GM23338 (cell line): ENCODE data around the gene OR51A7. TPM values are rescaled to one million over a fixed set of nuclear protein-coding genes. Genes with fewer than 3 reads are reported as not detected.

Experiments
- ATAC-seq: fragments of 200-7000 bp; cut with Tn5 transposase; 3 replicates; pipeline ENCODE4 v1.9.1; 2020
- DNase-seq: peaks from one replicate; pipeline ENCODE4 v3.0.0-alpha.2; 2015; ENCODE audit warnings: low spot score
- H2AFZ ChIP-seq: fragments of 200-600 bp; sonication (generic); 2 replicates; pipeline ENCODE4 v1.8.0; 2016; ENCODE audit warnings: antibody characterized with exemption, mild to moderate bottlenecking, moderate library complexity
- H3F3A ChIP-seq: fragments of 200-600 bp; sonication (generic); replicated peaks from 2 replicates; pipeline ENCODE4 v1.8.0; 2017; ENCODE audit warnings: antibody characterized with exemption, mixed run types, low read depth
- H3K27ac ChIP-seq: fragments of 200-600 bp; sonication (generic); 2 replicates; pipeline ENCODE4 v1.6.1; 2016; ENCODE audit warnings: low read depth
- H3K27me3 ChIP-seq: fragments of 200-600 bp; sonication (generic); 2 replicates; pipeline ENCODE4 v1.8.0; 2016; ENCODE audit warnings: mild to moderate bottlenecking, mixed run types, moderate library complexity; ENCODE audit not compliant: insufficient read depth
- H3K36me3 ChIP-seq: fragments of 200-600 bp; sonication (generic); 2 replicates; pipeline ENCODE4 v1.8.0; 2016; ENCODE audit warnings: mild to moderate bottlenecking; ENCODE audit not compliant: insufficient read depth
- H3K4me1 ChIP-seq: fragments of 200-600 bp; sonication (generic); 2 replicates; pipeline ENCODE4 v1.8.0; 2016; ENCODE audit warnings: mild to moderate bottlenecking, moderate library complexity; ENCODE audit not compliant: insufficient read depth
- H3K4me2 ChIP-seq: fragments of 200-600 bp; sonication (generic); 2 replicates; pipeline ENCODE4 v1.7.1; 2017; ENCODE audit warnings: mixed run types
- H3K4me3 ChIP-seq: fragments of 200-600 bp; sonication (generic); 2 replicates; pipeline ENCODE4 v1.6.1; 2016; ENCODE audit warnings: mixed run types
- H3K79me2 ChIP-seq: fragments of 200-600 bp; sonication (generic); replicated peaks from 2 replicates; pipeline ENCODE4 v1.8.0; 2017; ENCODE audit warnings: mild to moderate bottlenecking; ENCODE audit not compliant: insufficient read depth
- H3K9me2 ChIP-seq: fragments of 200-600 bp; sonication (generic); 2 replicates; pipeline ENCODE4 v1.8.0; 2017; ENCODE audit not compliant: insufficient read depth
- H4K20me1 ChIP-seq: fragments of 200-600 bp; sonication (generic); replicated peaks from 2 replicates; pipeline ENCODE4 v1.8.0; 2017; ENCODE audit warnings: mild to moderate bottlenecking; ENCODE audit not compliant: insufficient read depth
- H3K27ac Mint-ChIP-seq: 2 replicates; pipeline ENCODE4 v1.8.0; 2020; ENCODE audit warnings: inconsistent platforms, mild to moderate bottlenecking, moderate library complexity, mixed read lengths
- H3K27me3 Mint-ChIP-seq: 3 replicates; pipeline ENCODE4 v1.8.0; 2022; ENCODE audit warnings: low read depth, mild to moderate bottlenecking, moderate library complexity, mixed read lengths, inconsistent platforms; ENCODE audit not compliant: insufficient read depth, poor library complexity
- H3K36me3 Mint-ChIP-seq: 3 replicates; pipeline ENCODE4 v1.8.0; 2021; ENCODE audit warnings: low read depth, mild to moderate bottlenecking, inconsistent platforms, moderate library complexity, mixed read lengths
- H3K4me1 Mint-ChIP-seq: 3 replicates; pipeline ENCODE4 v1.8.0; 2020; ENCODE audit warnings: mild to moderate bottlenecking, inconsistent platforms, mixed read lengths
- H3K4me3 Mint-ChIP-seq: 3 replicates; pipeline ENCODE4 v1.8.0; 2021; ENCODE audit warnings: moderate library complexity, mild to moderate bottlenecking, inconsistent platforms, mixed read lengths
- H3K9me3 Mint-ChIP-seq: 3 replicates; pipeline ENCODE4 v1.8.0; 2020; ENCODE audit warnings: moderate library complexity, mild to moderate bottlenecking, inconsistent platforms, mixed read lengths
- EZH2 ChIP-seq: fragments of 200-600 bp; sonication (generic); IDR thresholded peaks from one replicate; pipeline ENCODE4 v1.8.0; 2017; ENCODE audit warnings: antibody characterized with exemption, mild to moderate bottlenecking, low read depth; ENCODE audit not compliant: unreplicated experiment
- EZH2phosphoT487 ChIP-seq: fragments of 200-600 bp; sonication (generic); IDR thresholded peaks from one replicate; pipeline ENCODE4 v1.8.1; 2018; ENCODE audit warnings: antibody characterized with exemption; ENCODE audit not compliant: unreplicated experiment
- JUNB ChIP-seq: IDR thresholded peaks from one replicate; pipeline ENCODE4 v1.6.1; 2016; ENCODE audit warnings: antibody characterized with exemption; ENCODE audit not compliant: unreplicated experiment
- NANOG ChIP-seq: IDR thresholded peaks from 2 replicates; pipeline ENCODE4 v1.6.1; 2016; ENCODE audit warnings: antibody characterized with exemption, borderline replicate concordance
- ZNF331 ChIP-seq: fragments of 250-450 bp; sonication (Bioruptor Pico); IDR thresholded peaks from 2 replicates; pipeline ENCODE4 v1.5.0; 2020; ENCODE audit warnings: low read depth, mild to moderate bottlenecking, moderate library complexity
- polyA plus RNA-seq: library from polyadenylated mRNA; unstranded; fragments of >200 nt; fragmentation: Nextera tagmentation; extraction: Ambion mirVana; gene quantifications from 2 replicates; pipeline ENCODE4 v1.2.1, GENCODE V29; 2016
- total RNA-seq: library from RNA; depleted of rRNA; stranded (reverse); fragments of >200 nt; shearing (Covaris generic); gene quantifications from 2 replicates; pipeline ENCODE4 v1.2.3, GENCODE V29; 2014
- TF ChIP-seq, protein P1 (sequence below), 2 experiments: fragments of 200-600 bp in 1 of 2; sonication (generic) in 1 of 2; conservative IDR thresholded peaks; 2 replicates each; pipeline versions ENCODE4 v1.5.1 to v1.6.1; 2016 to 2017; ENCODE audit warnings: antibody characterized with exemption in 2 of 2, low read depth in 2 of 2, mild to moderate bottlenecking in 2 of 2, moderate library complexity in 1 of 2
- TF ChIP-seq, protein P2 (sequence below): fragments of 250-450 bp; sonication (Bioruptor Pico); IDR thresholded peaks from 2 replicates; pipeline ENCODE4 v1.5.0; 2020; ENCODE audit warnings: mild to moderate bottlenecking, moderate library complexity
- TF ChIP-seq, protein P3 (sequence below): IDR thresholded peaks from 2 replicates; pipeline ENCODE4 v1.6.1; 2016; ENCODE audit warnings: antibody characterized with exemption

Gene OR51A7
- total and polyA plus RNA-seq, 2 experiments from 2014 or later, result not detected

DNA sequence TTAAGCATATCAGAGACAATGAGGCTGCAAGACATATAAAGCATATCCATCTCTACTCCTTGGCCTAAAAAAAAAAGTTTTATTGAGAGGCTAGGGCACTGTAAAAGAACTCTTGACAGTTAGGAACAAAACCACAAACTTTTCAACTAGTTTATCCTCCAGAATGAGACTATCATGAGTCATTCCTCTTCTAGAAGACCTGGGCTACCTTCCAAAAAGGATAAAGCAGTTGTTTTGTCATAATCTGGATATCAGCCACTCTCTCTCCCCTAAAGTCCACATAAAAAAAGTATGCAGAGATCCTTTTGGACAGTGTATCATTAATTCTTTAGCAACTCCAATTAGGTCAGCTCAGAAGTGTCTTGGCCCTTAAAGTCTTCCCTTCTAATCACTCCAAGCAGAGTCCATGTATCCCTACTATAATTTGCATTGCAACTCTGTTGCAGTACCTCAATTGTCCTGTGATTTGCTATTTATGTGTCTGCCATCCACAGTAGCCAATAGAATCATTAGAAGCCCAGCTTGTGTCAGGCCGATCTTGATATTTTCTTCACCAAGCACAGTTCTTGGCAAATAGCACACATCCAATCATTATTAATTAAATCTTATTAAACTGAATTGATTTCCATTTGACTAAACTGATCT, 11.5 kb upstream of the OR51A7 start:
- no peaks in the 10 kb centered on the region for H3K27me3 ChIP-seq
- peaks cover 7% of the 10 kb centered on the region for H3K9me2 ChIP-seq
- TF ChIP-seq, protein P1, sequence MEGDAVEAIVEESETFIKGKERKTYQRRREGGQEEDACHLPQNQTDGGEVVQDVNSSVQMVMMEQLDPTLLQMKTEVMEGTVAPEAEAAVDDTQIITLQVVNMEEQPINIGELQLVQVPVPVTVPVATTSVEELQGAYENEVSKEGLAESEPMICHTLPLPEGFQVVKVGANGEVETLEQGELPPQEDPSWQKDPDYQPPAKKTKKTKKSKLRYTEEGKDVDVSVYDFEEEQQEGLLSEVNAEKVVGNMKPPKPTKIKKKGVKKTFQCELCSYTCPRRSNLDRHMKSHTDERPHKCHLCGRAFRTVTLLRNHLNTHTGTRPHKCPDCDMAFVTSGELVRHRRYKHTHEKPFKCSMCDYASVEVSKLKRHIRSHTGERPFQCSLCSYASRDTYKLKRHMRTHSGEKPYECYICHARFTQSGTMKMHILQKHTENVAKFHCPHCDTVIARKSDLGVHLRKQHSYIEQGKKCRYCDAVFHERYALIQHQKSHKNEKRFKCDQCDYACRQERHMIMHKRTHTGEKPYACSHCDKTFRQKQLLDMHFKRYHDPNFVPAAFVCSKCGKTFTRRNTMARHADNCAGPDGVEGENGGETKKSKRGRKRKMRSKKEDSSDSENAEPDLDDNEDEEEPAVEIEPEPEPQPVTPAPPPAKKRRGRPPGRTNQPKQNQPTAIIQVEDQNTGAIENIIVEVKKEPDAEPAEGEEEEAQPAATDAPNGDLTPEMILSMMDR (conservative IDR thresholded peaks at IDR 0.05; ENCODE audit: low read depth in 2 of 2), result no peak
- no peak for TF ChIP-seq JUNB
- no peak for TF ChIP-seq ZNF331 (CRISPR knock-in tag)
- TF ChIP-seq NANOG, result no peak
- no peaks in the 10 kb centered on the region for H3K79me2 ChIP-seq
- H3F3A ChIP-seq, result no peaks in the 10 kb centered on the region
- H3K36me3 ChIP-seq, result no peaks in the 10 kb centered on the region
- no peaks in the 10 kb centered on the region for H3K4me1 ChIP-seq
- no peak overlapping the region for H3K27ac ChIP-seq
- Mint-ChIP-seq H3K9me3 (no peaks in the 10 kb centered on the region), H3K27ac (no peak overlapping the region), H3K4me1 (no peaks in the 10 kb centered on the region), H3K4me3 (no peak overlapping the region), H3K36me3 (no peaks in the 10 kb centered on the region), H3K27me3 (no peaks in the 10 kb centered on the region)
- peak; percentile 16 for DNase-seq
- no peaks in the 10 kb centered on the region for H4K20me1 ChIP-seq
- H3K4me2 ChIP-seq, result no peak overlapping the region
- H2AFZ ChIP-seq, result no peak overlapping the region
- ATAC-seq, result peak; percentile 52
- H3K4me3 ChIP-seq, result no peak overlapping the region

DNA sequence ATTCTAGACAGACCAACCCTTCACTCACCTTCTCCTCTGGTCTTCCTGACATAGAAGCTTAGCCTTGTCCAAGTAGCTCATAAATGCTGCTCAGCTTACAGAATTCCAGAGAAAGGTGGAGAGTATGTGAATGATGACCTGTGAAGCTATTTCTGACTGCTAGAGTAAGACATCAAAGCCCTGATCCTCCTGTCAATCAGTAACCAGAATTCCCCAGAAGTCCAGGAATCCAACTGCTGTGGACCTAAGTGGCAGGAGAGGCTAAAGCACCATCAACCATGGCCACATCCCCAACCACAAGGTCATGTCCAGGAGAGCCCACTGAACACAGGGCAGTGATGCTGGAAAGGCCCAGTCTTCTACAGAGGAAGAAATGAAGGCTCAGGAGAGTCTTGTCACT, 13.0 kb downstream of the OR51A7 start:
- no peaks in the 10 kb centered on the region for H3K9me3 Mint-ChIP-seq
- H3K4me3 Mint-ChIP-seq, result no peak overlapping the region
- H3F3A ChIP-seq, result no peaks in the 10 kb centered on the region
- no peaks in the 10 kb centered on the region for H3K4me1 Mint-ChIP-seq
- no peak overlapping the region for H3K4me3 ChIP-seq
- no peak overlapping the region for H2AFZ ChIP-seq
- H3K9me2 ChIP-seq, result no peaks in the 10 kb centered on the region; the same call in 1 of the 2 replicates
- no peaks in the 10 kb centered on the region for H3K4me1 ChIP-seq
- no peak overlapping the region for H3K27ac Mint-ChIP-seq
- H4K20me1 ChIP-seq, result no peaks in the 10 kb centered on the region
- H3K27me3 Mint-ChIP-seq, result no peaks in the 10 kb centered on the region
- no peaks in the 10 kb centered on the region for H3K79me2 ChIP-seq
- no peaks in the 10 kb centered on the region for H3K36me3 ChIP-seq
- no peak overlapping the region for H3K27ac ChIP-seq
- no peaks in the 10 kb centered on the region for H3K27me3 ChIP-seq
- H3K4me2 ChIP-seq, result no peak overlapping the region
- DNase-seq (no peak), ATAC-seq (no peak)
- no peaks in the 10 kb centered on the region for H3K36me3 Mint-ChIP-seq
- TF ChIP-seq EZH2phosphoT487, result no peak
- TF ChIP-seq, protein P2, sequence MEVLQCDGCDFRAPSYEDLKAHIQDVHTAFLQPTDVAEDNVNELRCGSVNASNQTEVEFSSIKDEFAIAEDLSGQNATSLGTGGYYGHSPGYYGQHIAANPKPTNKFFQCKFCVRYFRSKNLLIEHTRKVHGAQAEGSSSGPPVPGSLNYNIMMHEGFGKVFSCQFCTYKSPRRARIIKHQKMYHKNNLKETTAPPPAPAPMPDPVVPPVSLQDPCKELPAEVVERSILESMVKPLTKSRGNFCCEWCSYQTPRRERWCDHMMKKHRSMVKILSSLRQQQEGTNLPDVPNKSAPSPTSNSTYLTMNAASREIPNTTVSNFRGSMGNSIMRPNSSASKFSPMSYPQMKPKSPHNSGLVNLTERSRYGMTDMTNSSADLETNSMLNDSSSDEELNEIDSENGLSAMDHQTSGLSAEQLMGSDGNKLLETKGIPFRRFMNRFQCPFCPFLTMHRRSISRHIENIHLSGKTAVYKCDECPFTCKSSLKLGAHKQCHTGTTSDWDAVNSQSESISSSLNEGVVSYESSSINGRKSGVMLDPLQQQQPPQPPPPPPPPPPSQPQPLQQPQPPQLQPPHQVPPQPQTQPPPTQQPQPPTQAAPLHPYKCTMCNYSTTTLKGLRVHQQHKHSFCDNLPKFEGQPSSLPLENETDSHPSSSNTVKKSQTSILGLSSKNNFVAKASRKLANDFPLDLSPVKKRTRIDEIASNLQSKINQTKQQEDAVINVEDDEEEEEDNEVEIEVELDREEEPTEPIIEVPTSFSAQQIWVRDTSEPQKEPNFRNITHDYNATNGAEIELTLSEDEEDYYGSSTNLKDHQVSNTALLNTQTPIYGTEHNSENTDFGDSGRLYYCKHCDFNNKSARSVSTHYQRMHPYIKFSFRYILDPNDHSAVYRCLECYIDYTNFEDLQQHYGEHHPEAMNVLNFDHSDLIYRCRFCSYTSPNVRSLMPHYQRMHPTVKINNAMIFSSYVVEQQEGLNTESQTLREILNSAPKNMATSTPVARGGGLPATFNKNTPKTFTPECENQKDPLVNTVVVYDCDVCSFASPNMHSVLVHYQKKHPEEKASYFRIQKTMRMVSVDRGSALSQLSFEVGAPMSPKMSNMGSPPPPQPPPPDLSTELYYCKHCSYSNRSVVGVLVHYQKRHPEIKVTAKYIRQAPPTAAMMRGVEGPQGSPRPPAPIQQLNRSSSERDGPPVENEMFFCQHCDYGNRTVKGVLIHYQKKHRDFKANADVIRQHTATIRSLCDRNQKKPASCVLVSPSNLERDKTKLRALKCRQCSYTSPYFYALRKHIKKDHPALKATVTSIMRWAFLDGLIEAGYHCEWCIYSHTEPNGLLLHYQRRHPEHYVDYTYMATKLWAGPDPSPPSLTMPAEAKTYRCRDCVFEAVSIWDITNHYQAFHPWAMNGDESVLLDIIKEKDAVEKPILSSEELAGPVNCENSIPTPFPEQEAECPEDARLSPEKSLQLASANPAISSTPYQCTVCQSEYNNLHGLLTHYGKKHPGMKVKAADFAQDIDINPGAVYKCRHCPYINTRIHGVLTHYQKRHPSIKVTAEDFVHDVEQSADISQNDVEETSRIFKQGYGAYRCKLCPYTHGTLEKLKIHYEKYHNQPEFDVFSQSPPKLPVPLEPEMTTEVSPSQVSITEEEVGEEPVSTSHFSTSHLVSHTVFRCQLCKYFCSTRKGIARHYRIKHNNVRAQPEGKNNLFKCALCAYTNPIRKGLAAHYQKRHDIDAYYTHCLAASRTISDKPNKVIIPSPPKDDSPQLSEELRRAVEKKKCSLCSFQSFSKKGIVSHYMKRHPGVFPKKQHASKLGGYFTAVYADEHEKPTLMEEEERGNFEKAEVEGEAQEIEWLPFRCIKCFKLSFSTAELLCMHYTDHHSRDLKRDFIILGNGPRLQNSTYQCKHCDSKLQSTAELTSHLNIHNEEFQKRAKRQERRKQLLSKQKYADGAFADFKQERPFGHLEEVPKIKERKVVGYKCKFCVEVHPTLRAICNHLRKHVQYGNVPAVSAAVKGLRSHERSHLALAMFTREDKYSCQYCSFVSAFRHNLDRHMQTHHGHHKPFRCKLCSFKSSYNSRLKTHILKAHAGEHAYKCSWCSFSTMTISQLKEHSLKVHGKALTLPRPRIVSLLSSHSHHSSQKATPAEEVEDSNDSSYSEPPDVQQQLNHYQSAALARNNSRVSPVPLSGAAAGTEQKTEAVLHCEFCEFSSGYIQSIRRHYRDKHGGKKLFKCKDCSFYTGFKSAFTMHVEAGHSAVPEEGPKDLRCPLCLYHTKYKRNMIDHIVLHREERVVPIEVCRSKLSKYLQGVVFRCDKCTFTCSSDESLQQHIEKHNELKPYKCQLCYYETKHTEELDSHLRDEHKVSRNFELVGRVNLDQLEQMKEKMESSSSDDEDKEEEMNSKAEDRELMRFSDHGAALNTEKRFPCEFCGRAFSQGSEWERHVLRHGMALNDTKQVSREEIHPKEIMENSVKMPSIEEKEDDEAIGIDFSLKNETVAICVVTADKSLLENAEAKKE (CRISPR knock-in tag), result no peak
- TF ChIP-seq, protein P3, sequence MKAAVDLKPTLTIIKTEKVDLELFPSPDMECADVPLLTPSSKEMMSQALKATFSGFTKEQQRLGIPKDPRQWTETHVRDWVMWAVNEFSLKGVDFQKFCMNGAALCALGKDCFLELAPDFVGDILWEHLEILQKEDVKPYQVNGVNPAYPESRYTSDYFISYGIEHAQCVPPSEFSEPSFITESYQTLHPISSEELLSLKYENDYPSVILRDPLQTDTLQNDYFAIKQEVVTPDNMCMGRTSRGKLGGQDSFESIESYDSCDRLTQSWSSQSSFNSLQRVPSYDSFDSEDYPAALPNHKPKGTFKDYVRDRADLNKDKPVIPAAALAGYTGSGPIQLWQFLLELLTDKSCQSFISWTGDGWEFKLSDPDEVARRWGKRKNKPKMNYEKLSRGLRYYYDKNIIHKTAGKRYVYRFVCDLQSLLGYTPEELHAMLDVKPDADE, result no peak
- TF ChIP-seq, protein P1 (conservative IDR thresholded peaks at IDR 0.05; ENCODE audit: low read depth in 2 of 2), result no peak
- TF ChIP-seq EZH2, result no peak
- no peak for TF ChIP-seq JUNB
- no peak for TF ChIP-seq NANOG
